Activated CD8-positive, alpha-beta memory T cell treated with anti-CD3 and anti-CD28 coated beads, Interleukin-2, amount 50 U/mL, for 1 hour (primary cell): ENCODE measurements around the gene LCN9.
"Not testable (repeated sequence)": the region's sequence is repeated elsewhere in the genome, so short reads cannot be mapped to it uniquely, and the experiment has no call there.

Experiments used
- DNase-seq: peaks from one replicate; pipeline ENCODE4 v3.0.0-alpha.2; 2020; ENCODE audit errors: extremely low read depth

LCN9 gene

GRCh38 chr9:135647884-135648283 lies 15.2 kb upstream of the LCN9 start:
- no peak for DNase-seq

GRCh38 chr9:135648494-135649410 lies 14.4 kb upstream of the LCN9 start:
- DNase-seq, result no peak

- no peak for DNase-seq
Measured at GRCh38 chr9:135649508-135649907, 13.6 kb upstream of the LCN9 start.

GRCh38 chr9:135650408-135650807 lies 12.7 kb upstream of the LCN9 start:
- no peak for DNase-seq

- DNase-seq, result no peak
Measured at GRCh38 chr9:135655317-135655716, 7.8 kb upstream of the LCN9 start.

- no peak for DNase-seq
Measured at GRCh38 chr9:135657416-135657815, 5.7 kb upstream of the LCN9 start.

GRCh38 chr9:135659252-135659651 lies 3.9 kb upstream of the LCN9 start:
- DNase-seq, result no peak

GRCh38 chr9:135660407-135660806 lies 2.7 kb upstream of the LCN9 start:
- no peak for DNase-seq

GRCh38 chr9:135661816-135662560 lies 1.1 kb upstream of the LCN9 start:
- DNase-seq, result no peak

- no peak for DNase-seq
Measured at GRCh38 chr9:135663451-135663770, 302 bp downstream of the LCN9 start.

- DNase-seq, result no peak
Measured at GRCh38 chr9:135663857-135664256, 748 bp downstream of the LCN9 start.

- DNase-seq, result no peak
Measured at GRCh38 chr9:135664266-135664665, 1.2 kb downstream of the LCN9 start.

GRCh38 chr9:135664801-135665794 lies 2.0 kb downstream of the LCN9 start:
- DNase-seq, result no peak

- no peak for DNase-seq
Measured at GRCh38 chr9:135665795-135666189, 2.7 kb downstream of the LCN9 start.

GRCh38 chr9:135666534-135667462 lies 3.7 kb downstream of the LCN9 start:
- no peak for DNase-seq

GRCh38 chr9:135667463-135668001 lies 4.4 kb downstream of the LCN9 start:
- no peak for DNase-seq

- DNase-seq, result not testable (repeated sequence)
Measured at GRCh38 chr9:135669018-135669417, 5.9 kb downstream of the LCN9 start.

- DNase-seq, result no peak
Measured at GRCh38 chr9:135669616-135670285, 6.6 kb downstream of the LCN9 start.

GRCh38 chr9:135670721-135671590 lies 7.8 kb downstream of the LCN9 start:
- no peak for DNase-seq
